GM06990 (cell line): ENCODE results near the gene SH3PXD2A.

ENCODE experiments used
- DNase-seq: peaks from one replicate; pipeline ENCODE4 v3.0.0-alpha.2; 2011; ENCODE audit not compliant: insufficient read length; ENCODE audit errors: extremely low read depth
- H3K27me3 ChIP-seq: replicated peaks from 2 replicates; pipeline ENCODE4 v1.6.0; 2011; ENCODE audit warnings: low read length; ENCODE audit not compliant: control insufficient read depth, insufficient read depth
- H3K36me3 ChIP-seq: 2 replicates; pipeline ENCODE4 v1.5.1; 2011; ENCODE audit warnings: low read length; ENCODE audit not compliant: control insufficient read depth, insufficient read depth
- H3K4me3 ChIP-seq: replicated peaks from 2 replicates; pipeline ENCODE4 v1.5.1; 2011; ENCODE audit warnings: low read depth, mild to moderate bottlenecking, control low read depth, low read length
- CTCF ChIP-seq: IDR thresholded peaks from 2 replicates; pipeline ENCODE4 v1.5.1; 2011; ENCODE audit warnings: low read length, control low read depth, mild to moderate bottlenecking, inconsistent platforms; ENCODE audit not compliant: insufficient read depth, poor library complexity, severe bottlenecking

SH3PXD2A gene

GRCh38 chr10:103699611-103700435 lies 155.6 kb downstream of the SH3PXD2A start:
- H3K4me3 ChIP-seq: no peak overlapping the region
- no peaks in the 10 kb centered on the region for H3K36me3 ChIP-seq
- TF ChIP-seq CTCF: no peak
- no peak for DNase-seq
- no peaks in the 10 kb centered on the region for H3K27me3 ChIP-seq

GRCh38 chr10:103698266-103698665 lies 157.1 kb downstream of the SH3PXD2A start:
- TF ChIP-seq CTCF: no peak
- no peak for DNase-seq
- Histone ChIP-seq H3K27me3 (no peaks in the 10 kb centered on the region), H3K4me3 (no peak overlapping the region), H3K36me3 (no peaks in the 10 kb centered on the region)

- TF ChIP-seq CTCF: no peak
- DNase-seq: no peak
- Histone ChIP-seq H3K36me3 (no peaks in the 10 kb centered on the region), H3K4me3 (no peak overlapping the region), H3K27me3 (no peaks in the 10 kb centered on the region)
These were observed 157.6 kb downstream of the SH3PXD2A start for GRCh38 chr10:103697787-103698186.

- Histone ChIP-seq H3K4me3 (no peak overlapping the region), H3K36me3 (no peaks in the 10 kb centered on the region), H3K27me3 (no peaks in the 10 kb centered on the region)
- peak; percentile 37 for TF ChIP-seq CTCF
- peak; percentile 74 for DNase-seq
These were observed 158.8 kb downstream of the SH3PXD2A start for GRCh38 chr10:103696411-103697145.

- Histone ChIP-seq H3K36me3 (no peaks in the 10 kb centered on the region), H3K27me3 (no peaks in the 10 kb centered on the region), H3K4me3 (no peak overlapping the region)
- no peak for DNase-seq
- no peak for TF ChIP-seq CTCF
These were observed 159.3 kb downstream of the SH3PXD2A start for GRCh38 chr10:103696094-103696410.
